ENCODE measurements around the gene DAPK1.

DNA sequence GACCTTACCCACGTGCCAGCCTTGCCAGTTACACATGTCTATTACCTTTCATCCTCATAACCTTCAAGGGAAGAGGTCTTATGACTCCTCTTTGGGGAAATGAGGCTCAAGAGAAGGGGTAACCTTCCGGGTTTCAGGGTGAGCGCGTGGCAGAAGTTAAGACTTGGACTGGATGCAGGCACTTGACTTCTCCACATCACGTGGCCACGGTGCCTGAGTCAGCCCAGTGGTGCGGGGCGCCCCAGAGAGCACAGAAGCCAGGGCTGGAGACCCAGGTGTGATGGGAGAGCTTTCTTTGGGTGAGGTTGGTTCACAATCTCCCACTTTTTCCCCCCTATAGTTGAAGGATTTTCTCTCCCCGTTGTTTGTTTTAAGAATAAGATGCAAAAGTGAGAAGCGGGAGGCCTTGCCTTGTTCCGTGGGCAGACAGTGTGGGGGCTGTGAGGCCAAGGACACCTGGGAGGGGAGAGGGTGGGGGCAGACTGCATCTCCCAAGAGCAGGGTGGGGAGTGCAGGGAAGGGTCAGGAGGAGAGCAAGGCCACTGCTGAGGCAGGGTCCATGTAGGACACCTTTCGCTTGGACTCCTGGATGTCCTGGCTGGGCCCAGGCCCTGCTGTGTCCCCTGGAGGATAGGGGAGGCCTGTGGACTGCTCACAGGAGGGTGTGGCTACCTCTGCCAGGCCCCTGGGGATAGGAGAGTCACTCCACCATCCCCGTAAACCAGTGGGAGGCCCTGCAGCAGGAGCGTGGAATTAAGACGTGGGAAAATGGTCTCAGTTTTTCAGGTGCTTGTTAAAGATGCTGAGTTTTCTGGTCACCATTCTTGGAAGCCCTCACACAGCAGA, 138.2 kb downstream of the DAPK1 start:
- TF ChIP-seq, protein P1, sequence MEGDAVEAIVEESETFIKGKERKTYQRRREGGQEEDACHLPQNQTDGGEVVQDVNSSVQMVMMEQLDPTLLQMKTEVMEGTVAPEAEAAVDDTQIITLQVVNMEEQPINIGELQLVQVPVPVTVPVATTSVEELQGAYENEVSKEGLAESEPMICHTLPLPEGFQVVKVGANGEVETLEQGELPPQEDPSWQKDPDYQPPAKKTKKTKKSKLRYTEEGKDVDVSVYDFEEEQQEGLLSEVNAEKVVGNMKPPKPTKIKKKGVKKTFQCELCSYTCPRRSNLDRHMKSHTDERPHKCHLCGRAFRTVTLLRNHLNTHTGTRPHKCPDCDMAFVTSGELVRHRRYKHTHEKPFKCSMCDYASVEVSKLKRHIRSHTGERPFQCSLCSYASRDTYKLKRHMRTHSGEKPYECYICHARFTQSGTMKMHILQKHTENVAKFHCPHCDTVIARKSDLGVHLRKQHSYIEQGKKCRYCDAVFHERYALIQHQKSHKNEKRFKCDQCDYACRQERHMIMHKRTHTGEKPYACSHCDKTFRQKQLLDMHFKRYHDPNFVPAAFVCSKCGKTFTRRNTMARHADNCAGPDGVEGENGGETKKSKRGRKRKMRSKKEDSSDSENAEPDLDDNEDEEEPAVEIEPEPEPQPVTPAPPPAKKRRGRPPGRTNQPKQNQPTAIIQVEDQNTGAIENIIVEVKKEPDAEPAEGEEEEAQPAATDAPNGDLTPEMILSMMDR (IDR thresholded peaks at IDR 0.05; ENCODE audit: poor library complexity, severe bottlenecking), result no peak
- TF ChIP-seq EZH2 (IDR thresholded peaks at IDR 0.05; ENCODE audit: borderline replicate concordance, insufficient read depth, low read length, poor library complexity, severe bottlenecking) (no peak), EP300 (conservative IDR thresholded peaks at IDR 0.05; ENCODE audit: poor library complexity, severe bottlenecking) (no peak)
